LNCAP (cell line): Measurements from ENCODE around the gene PRX.

Source experiments
- CTCF ChIP-seq: fragments of 450-650 bp; IDR thresholded peaks from 2 replicates; pipeline ENCODE4 v1.5.1; 2017; ENCODE audit warnings: mild to moderate bottlenecking

The PRX gene

GRCh38 chr19:40357640-40358039 lies 55.5 kb downstream of the PRX start:
- TF ChIP-seq CTCF = no peak

DNA sequence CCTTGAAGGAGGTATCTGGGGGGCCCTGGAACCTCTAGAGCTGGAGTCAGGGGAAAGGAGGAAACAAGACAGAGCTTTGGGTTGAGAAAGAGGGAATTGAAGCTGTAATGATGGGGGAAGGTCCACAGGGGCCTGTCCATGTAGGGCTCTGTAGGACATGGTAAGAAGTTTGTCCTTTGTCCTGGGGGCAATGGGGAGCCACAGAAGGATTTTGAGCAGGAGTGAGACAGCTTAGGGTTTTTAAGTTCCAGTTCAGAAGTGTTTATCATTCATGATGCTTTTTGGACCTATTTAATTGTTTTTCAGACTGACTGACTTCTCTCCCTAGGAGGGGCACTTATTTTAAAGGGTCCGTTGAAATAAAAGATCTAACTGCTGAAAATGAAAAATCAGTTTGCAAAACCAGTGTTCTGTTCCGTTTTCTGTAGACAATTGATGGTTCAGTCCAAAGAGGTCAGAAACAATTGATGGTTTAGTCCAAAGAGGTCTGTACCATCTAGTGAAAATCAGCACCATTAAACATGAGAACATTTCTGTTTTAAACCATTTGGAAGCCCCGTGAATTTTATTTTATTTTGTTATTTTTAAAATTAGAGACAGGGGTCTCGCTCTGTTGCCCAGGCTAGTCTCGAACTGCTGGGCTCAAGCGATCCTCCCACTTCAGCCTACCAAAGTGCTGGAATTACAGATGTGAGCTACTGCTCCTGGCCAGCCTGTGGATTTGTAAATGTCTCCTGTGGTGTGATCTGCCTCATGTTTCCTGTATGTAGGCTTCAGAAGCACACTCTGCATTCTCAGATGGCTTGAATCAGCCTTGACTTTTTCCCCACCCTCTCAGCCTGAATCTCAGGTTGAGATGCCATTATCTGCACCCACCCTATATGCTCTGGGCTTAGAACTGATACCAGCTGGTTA lies 56.2 kb downstream of the PRX start:
- no peak for TF ChIP-seq CTCF

GRCh38 chr19:40355975-40356680 lies 57.0 kb downstream of the PRX start:
- TF ChIP-seq CTCF = no peak

DNA sequence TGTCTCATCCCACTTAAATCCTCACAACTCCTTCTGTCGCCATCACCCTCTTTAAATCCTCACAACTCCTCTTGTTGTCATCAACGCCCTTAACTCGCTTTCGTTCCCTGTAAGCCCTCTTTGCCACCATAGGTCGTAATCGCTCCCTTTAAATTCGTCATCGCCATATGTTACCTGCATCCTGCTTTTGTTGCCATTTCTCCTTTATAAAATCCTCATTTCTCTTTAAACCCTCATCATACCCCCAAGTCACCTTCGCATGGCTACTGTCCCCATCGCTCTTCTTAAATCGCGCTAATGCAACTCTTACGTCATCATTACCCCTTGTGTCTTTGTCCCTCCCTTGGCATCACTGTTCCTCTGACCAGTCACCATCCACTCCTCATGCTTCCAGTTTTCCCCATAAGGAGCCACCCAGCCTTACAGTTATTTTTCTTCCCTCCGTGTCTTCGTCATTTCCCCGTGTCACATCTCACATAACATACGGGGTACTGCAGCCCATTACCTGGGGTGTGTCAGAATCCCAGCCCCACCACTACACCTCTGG lies 64.1 kb downstream of the PRX start:
- no peak for TF ChIP-seq CTCF

DNA sequence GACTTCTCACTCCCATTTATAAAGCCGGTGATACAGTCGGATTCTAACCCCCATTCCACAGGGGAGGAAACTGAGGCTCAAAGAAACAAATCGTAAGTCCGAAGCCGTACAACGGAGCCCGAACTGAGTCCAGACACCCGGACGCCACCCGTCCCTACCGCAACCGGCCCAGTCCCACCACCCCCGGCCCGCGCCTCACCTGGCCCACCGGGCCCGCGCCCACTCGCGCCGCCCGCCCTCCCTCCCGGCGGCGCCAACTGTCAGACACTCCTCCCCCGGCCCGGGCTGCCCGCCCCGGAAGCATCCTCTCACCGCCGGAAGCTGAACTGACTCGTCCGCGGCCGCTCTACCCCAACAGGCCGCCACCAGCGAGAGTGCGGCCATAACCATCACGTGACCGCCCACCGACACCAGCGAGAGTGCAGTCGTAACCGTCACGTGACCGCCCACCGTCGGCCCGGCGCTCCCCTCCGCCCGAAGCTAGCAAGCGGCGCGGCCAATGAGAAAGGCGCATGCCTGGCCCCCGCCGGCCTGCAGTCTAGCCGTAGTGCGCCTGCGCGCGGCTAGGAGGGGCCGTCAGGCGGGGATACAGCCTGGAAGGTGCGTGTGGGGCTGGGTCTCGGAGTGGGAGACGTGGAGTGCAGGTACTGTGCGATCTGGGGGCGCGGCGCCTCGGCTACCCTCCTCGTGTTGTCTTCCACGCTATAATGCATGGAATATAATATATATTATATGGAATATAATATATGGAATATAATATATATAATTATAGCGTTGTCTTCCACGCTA lies 64.9 kb downstream of the PRX start, which contains the start of the genes C19orf47 and PLD3:
Gene C19orf47, minus strand, starts transcription at position 273 of the 789 bp plus-strand sequence. CDS start 6,540 bp downstream, outside the sequence.
Gene PLD3, plus strand, starts transcription at position 571 of the 789 bp plus-strand sequence. CDS start 17,789 bp downstream, outside the sequence.
- no peak for TF ChIP-seq CTCF

DNA sequence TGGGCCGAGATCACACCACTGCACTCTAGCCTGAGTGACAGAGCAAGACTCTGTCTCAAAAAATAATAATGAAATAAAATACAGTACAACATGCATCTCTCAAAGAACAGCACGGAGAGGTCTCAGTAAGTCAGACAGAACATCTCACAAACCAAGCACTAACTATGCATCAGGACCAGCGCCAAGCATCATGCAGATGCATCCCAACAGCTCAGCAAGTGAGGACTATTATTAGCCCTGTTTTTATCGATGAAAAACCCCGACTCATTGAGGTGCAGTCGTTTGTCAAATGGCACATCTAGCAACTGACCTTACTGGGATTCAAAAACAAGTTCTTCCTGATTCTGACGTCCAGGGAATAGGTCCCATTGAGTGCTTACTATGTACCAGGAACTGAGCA lies 68.8 kb downstream of the PRX start:
- TF ChIP-seq CTCF = no peak
